ENCODE data around the gene PPP1R3A.

DNA sequence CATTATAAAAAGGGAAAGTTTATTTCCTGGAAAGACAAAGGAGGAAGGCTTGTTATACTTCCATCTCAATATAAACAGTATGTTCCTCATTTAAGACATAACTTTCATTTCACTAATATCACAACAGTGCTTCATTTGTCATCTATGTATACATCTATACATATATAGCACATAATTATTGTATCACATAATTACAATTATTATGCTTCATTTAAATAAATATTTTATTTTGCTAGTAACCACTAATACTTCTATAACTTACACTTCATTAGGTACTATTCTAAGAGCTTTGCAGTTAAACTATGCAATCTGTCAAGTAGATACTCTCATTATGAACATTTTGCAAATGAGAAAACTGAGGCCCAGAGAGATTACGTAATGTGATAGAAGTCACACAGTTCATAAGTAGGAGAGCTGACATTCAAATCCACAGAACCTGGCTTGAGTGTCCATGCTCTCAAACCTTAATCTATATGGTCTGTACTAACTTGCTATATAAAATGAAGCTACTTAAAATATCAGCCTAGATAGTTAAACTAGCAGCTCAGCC is 86.5 kb downstream of the PPP1R3A start:
- no peak for TF ChIP-seq EZH2 (IDR thresholded peaks at IDR 0.05; ENCODE audit: insufficient read depth, low read length)
- TF ChIP-seq CTCF (IDR thresholded peaks at IDR 0.05; ENCODE audit: insufficient read depth, low read depth, low read length): no peak

Data from astrocyte (in vitro differentiated cells and primary cell).